HEK293T (cell line): ENCODE results near the gene USF1.

ENCODE experiments used
- FOXA1 ChIP-seq: fragments of 450-650 bp; IDR thresholded peaks from 2 replicates; pipeline ENCODE4 v1.6.1; 2016; ENCODE audit warnings: mild to moderate bottlenecking
- FOXM1 ChIP-seq: fragments of 450-650 bp; IDR thresholded peaks from 2 replicates; pipeline ENCODE4 v1.6.1; 2017; ENCODE audit warnings: mild to moderate bottlenecking, borderline replicate concordance
- NFRKB ChIP-seq: fragments of 450-650 bp; IDR thresholded peaks from 2 replicates; pipeline ENCODE4 v1.6.1; 2016; ENCODE audit warnings: mild to moderate bottlenecking, moderate library complexity
- SP1 ChIP-seq: fragments of 450-650 bp; IDR thresholded peaks from 2 replicates; pipeline ENCODE4 v1.6.1; 2017
- SUZ12 ChIP-seq: fragments of 450-650 bp; IDR thresholded peaks from 2 replicates; pipeline ENCODE4 v1.6.1; 2016; ENCODE audit warnings: mild to moderate bottlenecking
- ZNF384 ChIP-seq: fragments of 450-650 bp; IDR thresholded peaks from 2 replicates; pipeline ENCODE4 v1.6.1; 2016

GRCh38 chr1:161033751-161034150 lies 12.0 kb downstream of the USF1 start:
- no peak for TF ChIP-seq ZNF384
- no peak for TF ChIP-seq FOXM1
- no peak for TF ChIP-seq SUZ12
- TF ChIP-seq FOXA1 = no peak
- no peak for TF ChIP-seq NFRKB
- no peak for TF ChIP-seq SP1
